CD4-positive, alpha-beta T cell treated with Interleukin-2 at 100 ng/mL for 4 hours (primary cell): ENCODE data around the gene GCHFR.

Experiments
- DNase-seq: peaks from one replicate; pipeline ENCODE4 v3.0.0-alpha.2; 2020; ENCODE audit warnings: low spot score

GCHFR gene

DNA sequence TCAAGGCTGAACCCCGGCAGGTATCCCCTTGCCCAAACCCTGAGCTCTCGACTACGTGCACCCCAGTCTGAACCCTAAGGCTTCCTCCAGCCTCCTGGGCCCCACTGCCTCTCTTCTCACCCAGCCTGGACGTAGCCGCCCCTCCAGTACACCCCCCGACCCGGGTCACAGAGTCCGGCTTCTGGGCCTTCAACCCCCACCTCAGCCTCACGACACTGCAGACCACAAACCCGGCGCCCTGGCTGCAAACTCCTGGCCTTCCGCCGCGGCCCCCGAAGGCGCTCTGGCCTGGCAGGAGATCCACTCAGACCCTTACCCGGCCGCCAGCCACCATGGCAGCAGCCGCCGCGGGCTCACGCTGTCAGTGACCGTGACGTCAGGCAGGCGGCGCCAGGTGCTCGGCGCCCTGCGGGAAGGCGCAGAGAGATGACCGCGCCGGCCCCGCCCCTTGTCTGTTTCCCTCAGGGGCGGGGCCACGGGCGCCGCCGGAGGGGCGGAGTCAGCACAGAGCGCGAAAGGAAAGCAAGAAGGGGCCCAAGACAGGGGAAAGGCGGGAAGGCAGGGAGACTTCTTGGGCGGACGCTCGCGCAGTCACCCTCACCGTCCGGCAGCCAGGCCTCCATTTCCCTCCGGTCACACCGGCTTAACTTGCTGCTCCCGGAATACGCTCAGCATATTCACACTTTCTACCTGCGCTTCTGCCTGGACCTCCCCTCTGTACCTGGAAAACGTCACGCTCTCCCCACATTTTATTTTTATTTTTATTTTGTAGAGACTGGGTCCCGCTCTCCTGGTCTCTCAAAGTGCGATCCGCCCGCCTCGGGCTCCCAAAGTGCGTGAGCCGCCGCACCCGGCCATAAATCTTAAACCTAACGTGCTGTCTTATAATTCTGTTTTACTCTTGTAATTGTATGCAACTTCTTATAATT is 8.7 kb upstream of the GCHFR start, which contains the start of gene RMDN3:
Gene RMDN3 (minus strand): TSS at position 372 of the 929 bp plus-strand sequence. CDS start 471 bp downstream, outside the sequence.
- peak; percentile 92 for DNase-seq

- DNase-seq, result no peak
Observed at GRCh38 chr15:40755812-40756208, 8.1 kb upstream of the GCHFR start.

DNA sequence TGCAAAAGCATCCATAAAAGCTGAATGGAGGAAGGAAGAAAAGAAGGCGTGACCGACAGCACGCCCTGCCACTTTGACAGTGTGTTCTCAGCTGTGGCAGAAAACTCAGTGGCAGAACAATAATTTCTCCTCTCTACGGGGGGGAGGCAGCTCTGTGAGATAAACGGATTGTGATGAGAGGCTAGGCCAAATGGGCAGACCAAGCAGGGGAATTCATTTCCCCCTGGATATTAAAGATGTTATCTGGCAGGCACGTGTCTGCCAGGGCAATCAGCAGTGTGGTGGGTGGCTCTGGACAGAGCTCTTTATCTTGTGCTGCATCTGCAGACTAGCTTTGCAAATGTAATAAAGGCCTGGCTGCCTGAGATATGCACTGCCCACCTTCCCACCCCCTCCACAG is 6.9 kb upstream of the GCHFR start:
- no peak for DNase-seq

GRCh38 chr15:40759961-40760360 is 3.9 kb upstream of the GCHFR start:
- no peak for DNase-seq

GRCh38 chr15:40762919-40763800 is 708 bp upstream of the GCHFR start:
- DNase-seq, result peak; percentile 11

GRCh38 chr15:40764629-40765103 is 798 bp downstream of the GCHFR start:
- DNase-seq, result no peak

DNA sequence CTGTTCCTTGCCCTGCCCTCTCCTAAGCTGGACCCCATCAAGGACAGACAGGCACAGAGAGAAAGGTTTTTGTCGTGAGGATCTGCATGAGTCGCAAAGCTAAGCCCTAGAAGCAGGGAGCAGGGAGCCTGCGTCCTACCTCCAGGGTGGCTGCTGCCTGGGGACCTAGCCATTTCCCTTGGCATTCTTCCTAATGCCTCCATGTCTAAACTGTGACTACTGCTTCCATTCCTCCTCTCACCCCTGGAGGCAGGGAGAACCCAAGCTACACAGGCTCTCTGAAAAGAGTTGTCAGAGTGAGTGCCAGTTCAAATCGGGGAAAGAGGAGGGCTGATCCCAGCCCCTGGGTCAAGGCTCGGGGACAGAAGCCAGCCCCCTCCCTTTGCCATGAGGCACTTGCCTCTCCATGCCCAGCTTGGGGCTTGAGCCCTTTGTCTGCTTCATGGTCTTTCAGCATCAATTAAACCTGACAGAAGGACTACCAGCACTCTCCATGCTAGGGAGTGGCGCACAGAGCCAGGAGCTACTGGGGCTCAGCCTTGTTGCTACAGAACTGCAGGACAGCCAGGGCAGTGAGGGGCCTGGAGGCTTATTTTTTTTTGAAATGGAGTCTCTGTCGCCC is 2.4 kb downstream of the GCHFR start:
- no peak for DNase-seq

- DNase-seq, result no peak
Observed at GRCh38 chr15:40766906-40767837, 3.3 kb downstream of the GCHFR start.

DNA sequence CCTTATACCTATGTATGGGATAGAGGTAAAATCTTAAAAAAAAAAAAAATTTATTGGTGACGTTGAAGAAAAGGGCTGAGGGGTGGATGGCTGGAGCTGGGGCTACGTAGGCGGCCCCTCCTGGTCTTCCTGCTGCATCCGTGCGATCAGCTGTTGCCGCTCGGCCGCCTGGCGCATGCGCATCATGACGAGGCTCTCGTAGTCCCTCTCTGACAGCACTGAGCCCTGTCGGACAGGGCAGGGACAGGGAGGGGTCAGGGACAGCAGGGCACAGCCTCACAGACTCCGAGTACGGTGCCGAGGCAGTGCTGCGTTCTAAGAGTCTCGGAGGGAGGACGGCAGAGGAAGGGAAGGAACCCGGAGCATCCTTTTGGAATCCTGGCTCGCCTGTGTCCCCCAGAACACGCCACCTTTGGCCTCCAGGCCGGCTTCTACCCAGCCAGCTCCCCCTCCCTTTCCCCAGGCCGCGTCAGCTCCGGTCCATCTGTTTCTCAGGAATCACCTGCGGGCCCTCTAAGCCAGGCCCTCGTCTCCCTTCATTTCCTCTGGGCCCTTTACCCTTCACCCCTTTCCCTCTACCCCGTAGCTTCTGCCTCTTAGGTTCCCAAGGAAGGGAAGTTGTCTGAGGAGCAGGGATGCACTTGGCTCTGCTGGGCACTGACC is 4.1 kb downstream of the GCHFR start:
- no peak for DNase-seq

- DNase-seq, result no peak
Observed at GRCh38 chr15:40768521-40769273, 4.8 kb downstream of the GCHFR start.

DNA sequence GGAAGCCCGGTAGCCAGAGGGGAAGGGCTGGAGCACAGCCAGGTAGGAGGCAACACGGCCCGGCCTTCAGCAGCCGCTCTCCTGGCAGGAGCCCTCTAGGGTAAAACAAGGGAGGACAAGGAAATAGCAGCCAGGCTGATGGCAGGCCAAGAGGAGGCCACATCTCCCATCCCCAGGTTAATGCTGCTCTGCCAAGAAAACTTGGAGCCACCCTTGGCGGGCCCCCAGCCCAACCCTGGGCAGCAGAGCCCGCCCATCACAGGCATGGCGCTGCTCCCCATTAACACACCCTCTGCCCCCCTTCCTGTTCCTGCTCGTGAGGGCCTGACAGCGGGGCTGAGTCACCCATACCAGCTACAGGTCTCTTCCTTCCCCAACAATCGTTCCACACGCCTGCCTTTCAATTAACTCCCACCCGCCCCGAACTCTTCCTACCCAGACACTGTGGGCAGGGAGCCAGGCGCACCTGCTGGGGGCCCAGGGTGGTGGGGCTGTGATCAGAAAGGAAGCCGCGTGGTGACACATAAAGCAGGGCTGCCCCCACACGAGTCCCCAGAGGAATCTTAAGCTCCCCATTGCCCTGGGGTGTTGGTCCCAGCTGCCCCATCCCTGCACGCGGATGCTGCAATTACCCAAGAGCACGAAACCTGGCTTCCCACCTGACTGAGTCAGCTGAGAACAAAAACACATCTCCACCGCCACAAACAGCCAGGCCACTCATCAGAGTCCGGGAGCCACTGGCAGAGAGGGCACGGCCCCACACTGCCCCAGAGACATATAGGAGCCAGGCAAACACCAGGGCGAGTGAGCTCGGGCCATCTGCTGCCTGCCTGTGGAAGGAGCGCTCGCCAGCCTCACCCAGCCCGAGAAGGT is 5.6 kb downstream of the GCHFR start, which contains the start of gene C15orf62:
Gene C15orf62 (plus strand): TSS at position 707 of the 873 bp plus-strand sequence. CDS start 516 bp downstream, outside the sequence.
- DNase-seq, result peak; percentile 56

- no peak for DNase-seq
Observed at GRCh38 chr15:40770147-40770721, 6.4 kb downstream of the GCHFR start.

GRCh38 chr15:40771242-40771641 is 7.4 kb downstream of the GCHFR start:
- no peak for DNase-seq

GRCh38 chr15:40772014-40772413 is 8.1 kb downstream of the GCHFR start:
- no peak for DNase-seq

GRCh38 chr15:40773496-40773895 is 9.6 kb downstream of the GCHFR start:
- no peak for DNase-seq

GRCh38 chr15:40773902-40774301 is 10.0 kb downstream of the GCHFR start:
- no peak for DNase-seq

- no peak for DNase-seq
Observed at GRCh38 chr15:40775007-40775406, 11.1 kb downstream of the GCHFR start.
